ENCODE results near the gene DCUN1D1. TPM values are rescaled to one million over a fixed set of nuclear protein-coding genes. Genes with fewer than 3 reads are reported as not detected.

DCUN1D1 gene
- total and polyA plus RNA-seq, 2 of the 13 experiments (the other 11 are each of a cell fraction or from before 2014, with no cell fraction given), result 10.5 to 39.7 TPM

DNA sequence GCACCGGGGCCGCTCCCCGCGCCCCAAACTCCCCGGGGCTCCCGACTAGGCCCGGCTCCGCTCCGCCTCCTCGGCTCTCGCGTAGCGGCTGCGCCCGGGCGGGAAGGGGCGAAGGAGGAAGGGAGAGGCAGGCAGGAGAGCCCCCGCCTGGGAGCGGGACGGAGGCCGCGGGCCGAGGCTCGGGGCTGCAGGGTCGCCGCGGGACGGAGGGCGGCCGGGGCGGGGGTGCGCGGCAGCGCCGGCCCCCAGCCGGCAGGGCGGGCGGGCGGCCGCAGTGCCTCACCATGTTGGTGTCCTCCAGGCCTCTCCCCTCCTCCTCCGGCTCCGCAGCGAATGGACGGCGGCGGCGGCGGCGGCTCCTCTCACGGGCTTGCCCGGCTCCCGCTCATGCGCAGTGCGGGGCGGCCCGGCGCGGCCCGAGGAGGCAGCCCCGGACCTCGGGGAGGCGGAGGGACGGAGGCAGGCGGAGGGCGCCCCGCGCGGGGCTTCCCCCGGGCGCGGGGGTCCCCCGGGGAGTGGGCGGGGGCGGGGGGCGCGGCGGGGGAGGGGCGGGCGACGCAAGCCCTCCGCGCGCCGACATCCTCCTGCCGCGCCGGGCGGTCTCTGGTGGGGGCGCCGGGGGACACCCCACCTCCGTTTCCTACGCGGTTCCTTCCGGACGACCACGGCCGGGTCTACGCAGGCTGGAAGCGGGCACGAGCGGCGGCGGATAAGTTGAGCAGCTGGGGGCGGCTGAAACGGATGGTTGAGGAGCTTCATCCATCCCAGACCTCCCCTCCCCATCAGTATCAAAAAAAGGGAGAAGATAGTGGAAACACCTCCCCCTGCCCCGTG lies at the start of gene DCUN1D1 (continued):
- TF ChIP-seq, protein P1, sequence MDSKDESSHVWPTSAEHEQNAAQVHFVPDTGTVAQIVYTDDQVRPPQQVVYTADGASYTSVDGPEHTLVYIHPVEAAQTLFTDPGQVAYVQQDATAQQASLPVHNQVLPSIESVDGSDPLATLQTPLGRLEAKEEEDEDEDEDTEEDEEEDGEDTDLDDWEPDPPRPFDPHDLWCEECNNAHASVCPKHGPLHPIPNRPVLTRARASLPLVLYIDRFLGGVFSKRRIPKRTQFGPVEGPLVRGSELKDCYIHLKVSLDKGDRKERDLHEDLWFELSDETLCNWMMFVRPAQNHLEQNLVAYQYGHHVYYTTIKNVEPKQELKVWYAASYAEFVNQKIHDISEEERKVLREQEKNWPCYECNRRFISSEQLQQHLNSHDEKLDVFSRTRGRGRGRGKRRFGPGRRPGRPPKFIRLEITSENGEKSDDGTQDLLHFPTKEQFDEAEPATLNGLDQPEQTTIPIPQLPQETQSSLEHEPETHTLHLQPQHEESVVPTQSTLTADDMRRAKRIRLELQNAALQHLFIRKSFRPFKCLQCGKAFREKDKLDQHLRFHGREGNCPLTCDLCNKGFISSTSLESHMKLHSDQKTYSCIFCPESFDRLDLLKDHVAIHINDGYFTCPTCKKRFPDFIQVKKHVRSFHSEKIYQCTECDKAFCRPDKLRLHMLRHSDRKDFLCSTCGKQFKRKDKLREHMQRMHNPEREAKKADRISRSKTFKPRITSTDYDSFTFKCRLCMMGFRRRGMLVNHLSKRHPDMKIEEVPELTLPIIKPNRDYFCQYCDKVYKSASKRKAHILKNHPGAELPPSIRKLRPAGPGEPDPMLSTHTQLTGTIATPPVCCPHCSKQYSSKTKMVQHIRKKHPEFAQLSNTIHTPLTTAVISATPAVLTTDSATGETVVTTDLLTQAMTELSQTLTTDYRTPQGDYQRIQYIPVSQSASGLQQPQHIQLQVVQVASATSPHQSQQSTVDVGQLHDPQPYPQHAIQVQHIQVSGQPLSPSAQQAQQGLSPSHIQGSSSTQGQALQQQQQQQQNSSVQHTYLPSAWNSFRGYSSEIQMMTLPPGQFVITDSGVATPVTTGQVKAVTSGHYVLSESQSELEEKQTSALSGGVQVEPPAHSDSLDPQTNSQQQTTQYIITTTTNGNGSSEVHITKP (CRISPR knock-in tag; IDR thresholded peaks at IDR 0.05; ENCODE audit: low read depth), result no peak
- TF ChIP-seq, protein P2, sequence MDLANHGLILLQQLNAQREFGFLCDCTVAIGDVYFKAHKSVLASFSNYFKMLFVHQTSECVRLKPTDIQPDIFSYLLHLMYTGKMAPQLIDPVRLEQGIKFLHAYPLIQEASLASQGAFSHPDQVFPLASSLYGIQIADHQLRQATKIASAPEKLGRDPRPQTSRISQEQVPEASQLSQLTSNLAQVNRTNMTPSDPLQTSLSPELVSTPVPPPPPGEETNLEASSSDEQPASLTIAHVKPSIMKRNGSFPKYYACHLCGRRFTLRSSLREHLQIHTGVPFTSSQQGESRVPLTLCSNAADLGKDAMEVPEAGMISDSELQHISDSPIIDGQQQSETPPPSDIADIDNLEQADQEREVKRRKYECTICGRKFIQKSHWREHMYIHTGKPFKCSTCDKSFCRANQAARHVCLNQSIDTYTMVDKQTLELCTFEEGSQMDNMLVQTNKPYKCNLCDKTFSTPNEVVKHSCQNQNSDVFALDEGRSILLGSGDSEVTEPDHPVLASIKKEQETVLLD (CRISPR knock-in tag; IDR thresholded peaks at IDR 0.05; ENCODE audit: low read depth), result peak; percentile 71
- TF ChIP-seq ZNF780A (CRISPR knock-in tag; IDR thresholded peaks at IDR 0.05) (no peak), MTF1 (CRISPR knock-in tag; IDR thresholded peaks at IDR 0.05) (no peak), RORA (CRISPR knock-in tag; IDR thresholded peaks at IDR 0.05) (no peak), ZNF225 (CRISPR knock-in tag; IDR thresholded peaks at IDR 0.05) (no peak), SOX13 (IDR thresholded peaks at IDR 0.05) (no peak), SOX13 (CRISPR knock-in tag; conservative IDR thresholded peaks at IDR 0.05 in 1 of 2, IDR thresholded peaks at IDR 0.05 in 1 of 2) (no peak), ZNF766 (CRISPR knock-in tag; IDR thresholded peaks at IDR 0.05; ENCODE audit: borderline replicate concordance) (no peak), MED1 (CRISPR knock-in tag; IDR thresholded peaks at IDR 0.05) (0 out of 2 replicates have a peak, but pooled peaks have one; percentile 20), ZNF577 (CRISPR knock-in tag; IDR thresholded peaks at IDR 0.05; ENCODE audit: borderline replicate concordance, low read depth) (no peak), ZNF569 (CRISPR knock-in tag; IDR thresholded peaks at IDR 0.05; ENCODE audit: borderline replicate concordance) (no peak), KLF16 (CRISPR knock-in tag; IDR thresholded peaks at IDR 0.05) (no peak)
- TF ChIP-seq, protein P3, sequence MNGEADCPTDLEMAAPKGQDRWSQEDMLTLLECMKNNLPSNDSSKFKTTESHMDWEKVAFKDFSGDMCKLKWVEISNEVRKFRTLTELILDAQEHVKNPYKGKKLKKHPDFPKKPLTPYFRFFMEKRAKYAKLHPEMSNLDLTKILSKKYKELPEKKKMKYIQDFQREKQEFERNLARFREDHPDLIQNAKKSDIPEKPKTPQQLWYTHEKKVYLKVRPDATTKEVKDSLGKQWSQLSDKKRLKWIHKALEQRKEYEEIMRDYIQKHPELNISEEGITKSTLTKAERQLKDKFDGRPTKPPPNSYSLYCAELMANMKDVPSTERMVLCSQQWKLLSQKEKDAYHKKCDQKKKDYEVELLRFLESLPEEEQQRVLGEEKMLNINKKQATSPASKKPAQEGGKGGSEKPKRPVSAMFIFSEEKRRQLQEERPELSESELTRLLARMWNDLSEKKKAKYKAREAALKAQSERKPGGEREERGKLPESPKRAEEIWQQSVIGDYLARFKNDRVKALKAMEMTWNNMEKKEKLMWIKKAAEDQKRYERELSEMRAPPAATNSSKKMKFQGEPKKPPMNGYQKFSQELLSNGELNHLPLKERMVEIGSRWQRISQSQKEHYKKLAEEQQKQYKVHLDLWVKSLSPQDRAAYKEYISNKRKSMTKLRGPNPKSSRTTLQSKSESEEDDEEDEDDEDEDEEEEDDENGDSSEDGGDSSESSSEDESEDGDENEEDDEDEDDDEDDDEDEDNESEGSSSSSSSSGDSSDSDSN (CRISPR knock-in tag; IDR thresholded peaks at IDR 0.05), result peak; percentile 96
- TF ChIP-seq, protein P4, sequence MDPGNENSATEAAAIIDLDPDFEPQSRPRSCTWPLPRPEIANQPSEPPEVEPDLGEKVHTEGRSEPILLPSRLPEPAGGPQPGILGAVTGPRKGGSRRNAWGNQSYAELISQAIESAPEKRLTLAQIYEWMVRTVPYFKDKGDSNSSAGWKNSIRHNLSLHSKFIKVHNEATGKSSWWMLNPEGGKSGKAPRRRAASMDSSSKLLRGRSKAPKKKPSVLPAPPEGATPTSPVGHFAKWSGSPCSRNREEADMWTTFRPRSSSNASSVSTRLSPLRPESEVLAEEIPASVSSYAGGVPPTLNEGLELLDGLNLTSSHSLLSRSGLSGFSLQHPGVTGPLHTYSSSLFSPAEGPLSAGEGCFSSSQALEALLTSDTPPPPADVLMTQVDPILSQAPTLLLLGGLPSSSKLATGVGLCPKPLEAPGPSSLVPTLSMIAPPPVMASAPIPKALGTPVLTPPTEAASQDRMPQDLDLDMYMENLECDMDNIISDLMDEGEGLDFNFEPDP (CRISPR knock-in tag; conservative IDR thresholded peaks at IDR 0.05), result no peak
- TF ChIP-seq, protein P5, sequence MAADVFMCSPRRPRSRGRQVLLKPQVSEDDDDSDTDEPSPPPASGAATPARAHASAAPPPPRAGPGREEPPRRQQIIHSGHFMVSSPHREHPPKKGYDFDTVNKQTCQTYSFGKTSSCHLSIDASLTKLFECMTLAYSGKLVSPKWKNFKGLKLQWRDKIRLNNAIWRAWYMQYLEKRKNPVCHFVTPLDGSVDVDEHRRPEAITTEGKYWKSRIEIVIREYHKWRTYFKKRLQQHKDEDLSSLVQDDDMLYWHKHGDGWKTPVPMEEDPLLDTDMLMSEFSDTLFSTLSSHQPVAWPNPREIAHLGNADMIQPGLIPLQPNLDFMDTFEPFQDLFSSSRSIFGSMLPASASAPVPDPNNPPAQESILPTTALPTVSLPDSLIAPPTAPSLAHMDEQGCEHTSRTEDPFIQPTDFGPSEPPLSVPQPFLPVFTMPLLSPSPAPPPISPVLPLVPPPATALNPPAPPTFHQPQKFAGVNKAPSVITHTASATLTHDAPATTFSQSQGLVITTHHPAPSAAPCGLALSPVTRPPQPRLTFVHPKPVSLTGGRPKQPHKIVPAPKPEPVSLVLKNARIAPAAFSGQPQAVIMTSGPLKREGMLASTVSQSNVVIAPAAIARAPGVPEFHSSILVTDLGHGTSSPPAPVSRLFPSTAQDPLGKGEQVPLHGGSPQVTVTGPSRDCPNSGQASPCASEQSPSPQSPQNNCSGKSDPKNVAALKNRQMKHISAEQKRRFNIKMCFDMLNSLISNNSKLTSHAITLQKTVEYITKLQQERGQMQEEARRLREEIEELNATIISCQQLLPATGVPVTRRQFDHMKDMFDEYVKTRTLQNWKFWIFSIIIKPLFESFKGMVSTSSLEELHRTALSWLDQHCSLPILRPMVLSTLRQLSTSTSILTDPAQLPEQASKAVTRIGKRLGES (CRISPR knock-in tag; IDR thresholded peaks at IDR 0.05; ENCODE audit: borderline replicate concordance), result no peak
